BLaER1 treated with 17β-estradiol and CSF1 and Interleukin-3, amounts not matched to agents 10 nM and 100 nM (cell line): ENCODE results near the gene GIMAP8.

Source experiments
- H3K27ac ChIP-seq, 11 experiments: shearing (Covaris generic); formaldehyde crosslinking; 2 replicates each; pipeline ENCODE4 v1.8.1; 2022
- H3K27me3 ChIP-seq, 11 experiments: shearing (Covaris generic); formaldehyde crosslinking; 2 replicates each; pipeline ENCODE4 v1.8.1; 2022
- H3K36me3 ChIP-seq, 11 experiments: shearing (Covaris generic); formaldehyde crosslinking; 2 replicates each; pipeline ENCODE4 v1.8.1; 2022
- H3K4me1 ChIP-seq, 10 experiments: shearing (Covaris generic); formaldehyde crosslinking; 2 replicates each; pipeline ENCODE4 v1.8.1; 2022
- H3K4me2 ChIP-seq, 11 experiments: shearing (Covaris generic); formaldehyde crosslinking; 2 replicates each; pipeline ENCODE4 v1.8.1; 2022
- H3K4me3 ChIP-seq, 10 experiments: shearing (Covaris generic); formaldehyde crosslinking; 2 replicates each; pipeline ENCODE4 v1.8.1; 2022
- H3K9ac ChIP-seq, 11 experiments: shearing (Covaris generic); formaldehyde crosslinking; 2 replicates each; pipeline ENCODE4 v1.8.1; 2022
- H3K9me3 ChIP-seq, 11 experiments: shearing (Covaris generic); formaldehyde crosslinking; replicated peaks in 1 of 11; 2 replicates each; pipeline ENCODE4 v1.8.1; 2022
- H4K20me1 ChIP-seq, 11 experiments: shearing (Covaris generic); formaldehyde crosslinking; 2 replicates each; pipeline ENCODE4 v1.8.1; 2022
- Cebpa-rat ChIP-seq, 11 experiments: shearing (Covaris generic); IDR thresholded peaks; 2 replicates each; pipeline ENCODE4 v1.8.1; 2022

GIMAP8 gene

DNA sequence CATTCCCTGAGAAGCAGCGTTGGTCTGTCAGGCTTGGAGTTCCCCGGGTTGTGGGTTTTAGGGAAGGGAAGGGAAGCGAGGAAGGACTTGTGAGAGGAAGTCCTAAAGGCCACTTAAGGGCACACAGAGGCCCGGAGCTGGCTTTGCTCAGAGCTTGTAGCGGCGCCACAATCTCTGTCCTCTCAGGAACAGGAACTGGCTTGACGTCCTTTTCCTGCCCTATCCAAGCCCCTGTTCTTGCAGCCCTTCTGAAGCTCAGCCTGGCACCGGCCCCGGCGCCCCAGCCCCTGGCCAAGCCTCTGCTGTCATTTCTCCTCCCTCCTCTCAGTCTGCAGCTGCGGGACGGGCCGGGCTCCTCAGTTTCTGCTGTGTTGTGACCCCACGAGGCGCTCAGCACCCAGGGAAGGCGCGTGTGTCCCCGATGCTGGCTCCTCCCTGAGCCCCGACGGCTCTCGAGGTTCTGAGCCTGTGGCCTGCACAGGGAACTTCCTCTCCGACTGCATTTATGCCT is at the start of gene GIMAP8:
Gene GIMAP8, plus strand, starts transcription at position 140 of the 511 bp plus-strand sequence. CDS start 16,069 bp downstream, outside the sequence.
- Histone ChIP-seq H3K36me3 (peaks cover 0 to 29% (median 0%) of the 10 kb centered on the region in 11 experiments; a peak in 4 of 22 replicates), H3K4me3 (peak within 1 kb of the TSS; percentile 40 to 81 (median 60)), H3K9ac (peak within 1 kb of the TSS; percentile 44 to 90 (median 71)), H3K27ac (peak within 1 kb of the TSS; percentile 47 to 86 (median 71)), H3K4me1 (peaks cover 65 to 79% (median 76%) of the 10 kb centered on the region in 10 experiments), H3K27me3 (peaks cover 0 to 13% (median 8%) of the 10 kb centered on the region in 11 experiments; a peak in 9 of 22 replicates), H3K9me3 (peaks cover 0 to 15% (median 2%) of the 10 kb centered on the region in 11 experiments; a peak in 11 of 22 replicates), H3K4me2 (peak within 1 kb of the TSS; percentile 87 to 99 (median 96)), H4K20me1 (peaks cover 0 to 10% (median 0%) of the 10 kb centered on the region in 11 experiments; a peak in 4 of 22 replicates)
- TF ChIP-seq Cebpa-rat (IDR thresholded peaks at IDR 0.05) = no peak

- Histone ChIP-seq H4K20me1 (peaks cover 0 to 12% (median 0%) of the 10 kb centered on the region in 11 experiments; a peak in 3 of 22 replicates), H3K9me3 (no peaks in the 10 kb centered on the region), H3K4me2 (peak overlapping the region in 8 of 11 experiments; percentile 1 to 41 (median 22); a peak in 10 of 22 replicates), H3K4me1 (peaks cover 31 to 47% (median 42%) of the 10 kb centered on the region in 10 experiments), H3K4me3 (no peak overlapping the region), H3K9ac (no peak overlapping the region), H3K27me3 (no peaks in the 10 kb centered on the region), H3K36me3 (peaks cover 21 to 33% (median 29%) of the 10 kb centered on the region in 11 experiments), H3K27ac (0 out of 22 replicates have a peak overlapping the region, but pooled peaks of 1 of the 11 experiments have one; percentile 15)
- no peak for TF ChIP-seq Cebpa-rat (IDR thresholded peaks at IDR 0.05)
Measured at GRCh38 chr7:150400788-150401423, 49.5 kb upstream of the GIMAP8 start.

DNA sequence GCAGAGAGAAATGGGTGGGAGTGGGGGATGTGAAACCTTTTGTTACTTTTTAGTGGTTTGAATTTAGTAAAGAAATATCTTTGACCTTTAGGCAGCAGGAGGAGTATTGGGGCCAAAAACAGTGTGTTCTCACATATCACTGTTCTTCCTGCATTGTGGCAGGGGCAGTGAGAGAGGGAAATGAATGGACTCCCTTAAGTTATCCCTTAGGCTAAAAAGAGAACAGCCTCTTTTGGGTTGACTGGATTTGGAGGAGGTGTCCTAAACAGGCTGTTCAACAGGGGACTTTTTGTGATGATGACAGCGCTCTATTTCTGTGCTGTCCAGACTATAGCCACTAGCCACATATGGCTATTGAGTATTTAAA is 49.0 kb upstream of the GIMAP8 start:
- Histone ChIP-seq H3K4me1 (peaks cover 36 to 52% (median 47%) of the 10 kb centered on the region in 10 experiments), H4K20me1 (peaks cover 0 to 12% (median 0%) of the 10 kb centered on the region in 11 experiments; a peak in 2 of 22 replicates), H3K27ac (0 out of 22 replicates have a peak overlapping the region, but pooled peaks of 1 of the 11 experiments have one; percentile 15), H3K36me3 (peaks cover 18 to 29% (median 25%) of the 10 kb centered on the region in 11 experiments), H3K9ac (peak overlapping the region in 1 of 11 experiments; percentile 3; a peak in 1 of 22 replicates), H3K4me3 (no peak overlapping the region), H3K9me3 (no peaks in the 10 kb centered on the region), H3K27me3 (no peaks in the 10 kb centered on the region), H3K4me2 (peak overlapping the region in 8 of 11 experiments; percentile 1 to 41 (median 22); a peak in 11 of 22 replicates)
- TF ChIP-seq Cebpa-rat (IDR thresholded peaks at IDR 0.05) = no peak

GRCh38 chr7:150401861-150402631 is 48.4 kb upstream of the GIMAP8 start:
- H3K4me3 ChIP-seq = no peak overlapping the region
- peak overlapping the region in 1 of 11 experiments; percentile 3; a peak in 2 of 22 replicates for H3K9ac ChIP-seq
- H4K20me1 ChIP-seq = peaks cover 0 to 12% (median 0%) of the 10 kb centered on the region in 11 experiments; a peak in 2 of 22 replicates
- no peak overlapping the region for H3K27ac ChIP-seq
- H3K4me1 ChIP-seq = peaks cover 42 to 59% (median 53%) of the 10 kb centered on the region in 10 experiments
- TF ChIP-seq Cebpa-rat (IDR thresholded peaks at IDR 0.05) = no peak
- H3K27me3 ChIP-seq = no peaks in the 10 kb centered on the region
- H3K36me3 ChIP-seq = peaks cover 12 to 22% (median 18%) of the 10 kb centered on the region in 11 experiments; a peak in 21 of 22 replicates
- no peaks in the 10 kb centered on the region for H3K9me3 ChIP-seq
- peak overlapping the region in 5 of 11 experiments; percentile 1 to 93 (median 26); a peak in 3 of 22 replicates for H3K4me2 ChIP-seq

GRCh38 chr7:150402671-150403321 is 47.6 kb upstream of the GIMAP8 start:
- H3K36me3 ChIP-seq = peaks cover 5 to 15% (median 11%) of the 10 kb centered on the region in 11 experiments; a peak in 19 of 22 replicates
- H3K4me2 ChIP-seq = peak overlapping the region in 8 of 11 experiments; percentile 8 to 99 (median 92); a peak in 14 of 22 replicates
- TF ChIP-seq Cebpa-rat (IDR thresholded peaks at IDR 0.05) = no peak
- no peaks in the 10 kb centered on the region for H3K9me3 ChIP-seq
- H4K20me1 ChIP-seq = peaks cover 0 to 6% (median 0%) of the 10 kb centered on the region in 11 experiments; a peak in 2 of 22 replicates
- peak overlapping the region in 1 of 11 experiments; percentile 99; a peak in 2 of 22 replicates for H3K27ac ChIP-seq
- H3K4me3 ChIP-seq = no peak overlapping the region
- H3K9ac ChIP-seq = peak overlapping the region in 2 of 11 experiments; percentile 95 to 97; a peak in 1 of 22 replicates
- H3K27me3 ChIP-seq = peaks cover 0 to 2% (median 0%) of the 10 kb centered on the region in 11 experiments; a peak in 2 of 22 replicates
- peaks cover 48 to 66% (median 60%) of the 10 kb centered on the region in 10 experiments for H3K4me1 ChIP-seq

DNA sequence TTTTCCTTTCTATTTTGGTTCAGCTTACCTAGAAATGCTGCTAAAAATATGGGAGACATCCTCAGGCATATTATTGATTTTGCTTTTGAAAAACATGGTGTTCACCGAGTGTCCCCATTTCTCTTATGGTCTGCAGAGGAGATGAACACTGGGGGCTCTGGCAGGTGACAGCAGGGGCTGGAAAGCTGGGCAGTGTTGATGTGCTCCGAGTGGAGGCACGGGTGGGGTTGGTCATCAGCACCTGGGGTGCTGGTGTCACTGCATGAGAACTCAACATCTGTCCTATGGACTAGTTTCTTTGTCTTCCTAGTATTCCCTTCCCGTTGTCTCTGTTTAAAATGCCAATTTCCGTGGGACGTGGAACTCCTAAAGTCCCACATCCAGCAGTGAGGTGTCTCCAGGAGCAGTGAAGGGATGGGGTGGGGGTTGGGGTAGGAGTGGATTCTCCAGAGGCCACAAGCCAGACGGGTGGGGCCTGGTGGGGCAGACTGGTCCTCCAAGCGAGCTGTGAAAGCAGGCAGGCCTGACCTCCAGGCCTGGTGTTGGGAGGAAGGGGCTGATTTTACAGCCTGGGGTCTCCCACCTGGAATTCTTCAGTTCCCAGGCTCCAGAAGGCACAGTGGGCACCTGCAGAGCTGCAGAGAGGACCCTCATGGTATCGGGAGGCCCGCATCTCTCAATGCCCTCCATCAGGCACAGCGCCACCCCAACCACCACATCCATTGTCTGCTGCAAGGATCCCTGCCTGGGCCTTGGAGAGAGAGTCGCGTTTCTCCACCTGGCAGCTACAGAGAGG is 46.9 kb upstream of the GIMAP8 start:
- TF ChIP-seq Cebpa-rat (IDR thresholded peaks at IDR 0.05) = no peak
- peaks cover under 1 to 7% (median 3%) of the 10 kb centered on the region in 11 experiments; a peak in 10 of 22 replicates for H3K36me3 ChIP-seq
- H3K9ac ChIP-seq = peak overlapping the region; percentile 86 to 97 (median 92); a peak in 19 of 22 replicates
- H3K27ac ChIP-seq = peak overlapping the region in 10 of 11 experiments; percentile 87 to 99 (median 96); a peak in 18 of 22 replicates
- H4K20me1 ChIP-seq = no peaks in the 10 kb centered on the region; a peak in 2 of 22 replicates
- H3K4me1 ChIP-seq = peaks cover 56 to 73% (median 68%) of the 10 kb centered on the region in 10 experiments
- H3K27me3 ChIP-seq = peaks cover 0 to 10% (median 0%) of the 10 kb centered on the region in 11 experiments; a peak in 3 of 22 replicates
- H3K4me2 ChIP-seq = peak overlapping the region; percentile 81 to 99 (median 93)
- no peaks in the 10 kb centered on the region for H3K9me3 ChIP-seq
- H3K4me3 ChIP-seq = peak overlapping the region in 5 of 10 experiments; percentile 60 to 79 (median 69); a peak in 6 of 20 replicates

DNA sequence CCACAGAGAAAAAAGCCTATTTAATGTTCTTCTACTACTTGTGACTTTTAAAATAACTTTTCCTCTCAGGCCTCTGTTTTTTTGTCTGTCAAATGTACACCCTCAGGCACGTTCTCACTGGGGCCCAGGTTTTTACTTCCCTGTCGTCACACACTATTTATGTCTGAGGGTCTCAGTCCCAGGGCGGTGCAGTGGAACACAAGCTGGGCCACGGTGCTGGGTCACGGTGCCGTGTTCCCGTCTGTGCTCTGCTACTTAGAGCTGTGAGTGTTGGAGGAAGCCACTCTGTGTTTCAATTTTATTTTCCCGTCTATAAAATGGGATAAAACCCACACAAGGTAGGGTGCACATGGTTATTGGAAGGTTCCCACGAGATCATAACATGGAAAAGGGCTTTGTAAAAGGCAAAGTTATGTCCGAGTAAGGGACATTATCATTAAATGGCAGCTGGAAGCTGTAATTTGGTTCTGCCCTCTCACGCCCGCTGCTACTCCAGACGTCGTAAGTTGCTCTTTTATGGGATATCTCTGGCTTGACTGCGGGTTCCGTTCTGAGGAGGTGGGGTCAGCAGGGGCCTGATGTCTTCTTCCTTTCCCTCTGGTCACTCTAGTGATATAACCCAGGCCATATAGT is 46.1 kb upstream of the GIMAP8 start:
- Histone ChIP-seq H3K4me3 (peak overlapping the region; percentile 60 to 79 (median 67)), H3K4me1 (peaks cover 58 to 80% (median 75%) of the 10 kb centered on the region in 10 experiments), H3K27me3 (peaks cover 0 to 12% (median 0%) of the 10 kb centered on the region in 11 experiments; a peak in 3 of 22 replicates), H4K20me1 (peaks cover 0 to 7% (median 0%) of the 10 kb centered on the region in 11 experiments; a peak in 4 of 22 replicates), H3K9me3 (no peaks in the 10 kb centered on the region), H3K9ac (peak overlapping the region; percentile 86 to 97 (median 92)), H3K36me3 (no peaks in the 10 kb centered on the region), H3K27ac (peak overlapping the region; percentile 80 to 99 (median 96)), H3K4me2 (peak overlapping the region; percentile 81 to 99 (median 93))
- TF ChIP-seq Cebpa-rat (IDR thresholded peaks at IDR 0.05) = no peak
